HepG2 (cell line): Measurements from ENCODE around the gene FBF1. TPM values are rescaled to one million over a fixed set of nuclear protein-coding genes. Genes with fewer than 3 reads are reported as not detected.
"Not testable (repeated sequence)": the region's sequence is repeated elsewhere in the genome, so short reads cannot be mapped to it uniquely, and the experiment has no call there.

Source experiments
- ATAC-seq: fragments of 200-7000 bp; cut with Tn5 transposase; 3 replicates; pipeline ENCODE4 v1.9.1; 2020; ENCODE audit warnings: mild to moderate bottlenecking, moderate library complexity
- BruUV-seq: library from RNA; stranded (reverse); fragments of 400-500 nt; replicated peaks from 2 replicates; lab custom pipeline; 2021; lab: Mats Ljungman, UMichigan
- CTCF ChIA-PET: fragments of 300-600 bp; formaldehyde crosslinking; extraction: SDS; loops from one replicate; lab custom pipeline; 2021; ENCODE audit warnings: low total read pairs, inconsistent platforms, low intra/inter-chr PET ratio; lab: Yijun Ruan, JAX
- POLR2A ChIA-PET: fragments of 350-600 bp; sonication (Branson Sonifier 250); formaldehyde crosslinking; loops from one replicate; lab custom pipeline; 2020; ENCODE audit warnings: antibody characterized with exemption, inconsistent platforms; lab: Yijun Ruan, JAX
- DNase-seq: peaks from one replicate; pipeline ENCODE4 v3.0.0-alpha.2; 2015; ENCODE audit warnings: low spot score
- FAIRE-seq: peaks from 3 replicates; lab custom pipeline; 2011; peaks lifted over from hg19 to GRCh38; lab: Jason Lieb, UNC
- H2AFZ ChIP-seq: one replicate; pipeline ENCODE4 v1.6.1; 2011; ENCODE audit warnings: low read length, inconsistent platforms
- H3K27ac ChIP-seq: fragments of 300-600 bp; 3 replicates; pipeline ENCODE4 v1.8.0; 2011; ENCODE audit warnings: mixed run types, mild to moderate bottlenecking, mixed read lengths, low read length, inconsistent platforms; ENCODE audit not compliant: insufficient read depth; ENCODE audit errors: extremely low read length
- H3K27me3 ChIP-seq, 2 experiments: fragments of 200-600 bp in 1 of 2; 2 replicates in 1 of 2; 3 replicates in 1 of 2; pipeline versions ENCODE4 v1.6.0 to v1.8.0; 2011; ENCODE audit warnings: low read length in 2 of 2, mild to moderate bottlenecking in 2 of 2, moderate library complexity in 2 of 2, inconsistent platforms in 1 of 2; ENCODE audit not compliant: insufficient read depth in 2 of 2, control insufficient read depth in 1 of 2
- H3K36me3 ChIP-seq, 2 experiments: fragments of 200-600 bp in 1 of 2; replicated peaks in 1 of 2; 2 replicates in 1 of 2; 3 replicates in 1 of 2; pipeline versions ENCODE4 v1.5.1 to v1.8.0; 2011; ENCODE audit warnings: low read length in 2 of 2, inconsistent platforms in 1 of 2; ENCODE audit not compliant: insufficient read depth in 2 of 2, control insufficient read depth in 1 of 2
- H3K4me1 ChIP-seq: 2 replicates; pipeline ENCODE4 v1.5.1; 2012; ENCODE audit warnings: low read length, inconsistent platforms; ENCODE audit not compliant: insufficient read depth
- H3K4me2 ChIP-seq: 2 replicates; pipeline ENCODE4 v1.6.0; 2011; ENCODE audit warnings: low read depth, low read length, inconsistent platforms
- H3K4me3 ChIP-seq, 3 experiments: fragments of 200-600 bp in 1 of 3; sonication (generic), shearing (Covaris generic) in 1 of 3; replicated peaks in 1 of 3; 2 replicates each; pipeline ENCODE4 v1.5.1; 2011 to 2016; ENCODE audit warnings: low read length in 3 of 3, inconsistent platforms in 2 of 3, low read depth in 2 of 3, mild to moderate bottlenecking in 2 of 3, control low read depth in 1 of 3, mixed read lengths in 1 of 3; ENCODE audit not compliant: insufficient read depth in 1 of 3
- H3K79me2 ChIP-seq: one replicate; pipeline ENCODE4 v1.6.1; 2011; ENCODE audit warnings: low read length, inconsistent platforms; ENCODE audit not compliant: insufficient read depth
- H3K9ac ChIP-seq: 2 replicates; pipeline ENCODE4 v1.6.0; 2011; ENCODE audit warnings: mild to moderate bottlenecking, low read depth, low read length, inconsistent platforms; ENCODE audit not compliant: insufficient read depth
- H3K9me3 ChIP-seq: 2 replicates; pipeline ENCODE4 v1.5.1; 2012; ENCODE audit warnings: mild to moderate bottlenecking, low read length
- H4K20me1 ChIP-seq: 2 replicates; pipeline ENCODE4 v1.6.0; 2011; ENCODE audit warnings: inconsistent platforms, mild to moderate bottlenecking, low read length, moderate library complexity; ENCODE audit not compliant: insufficient read depth
- ADNP ChIP-seq: sonication (generic); formaldehyde crosslinking; IDR thresholded peaks from 2 replicates; pipeline ENCODE4 v1.4.0; 2020; ENCODE audit warnings: missing genetic modification reagents
- CBFB ChIP-seq: sonication (generic); formaldehyde crosslinking; IDR thresholded peaks from 2 replicates; pipeline ENCODE4 v1.4.0; 2020; ENCODE audit warnings: missing genetic modification reagents
- DNMT3B ChIP-seq: conservative IDR thresholded peaks from 2 replicates; pipeline ENCODE4 v1.6.1; 2016; ENCODE audit warnings: missing biosample characterization, control low read depth
- ETV5 ChIP-seq: IDR thresholded peaks from 2 replicates; pipeline ENCODE4 v1.6.1; 2018; ENCODE audit warnings: missing biosample characterization, missing genetic modification reagents, inconsistent platforms, borderline replicate concordance
- HNRNPUL1 ChIP-seq: fragments of 200-400 bp; formaldehyde crosslinking; IDR thresholded peaks from 2 replicates; pipeline ENCODE4 v1.6.1; 2017; ENCODE audit warnings: low read depth, mild to moderate bottlenecking, low read length, moderate library complexity
- NFYC ChIP-seq: IDR thresholded peaks from 2 replicates; pipeline ENCODE4 v1.6.1; 2016; ENCODE audit warnings: missing genetic modification reagents, missing compliant biosample characterization
- SMARCE1 ChIP-seq: fragments of 450-650 bp; IDR thresholded peaks from 2 replicates; pipeline ENCODE4 v1.6.1; 2017; ENCODE audit warnings: borderline replicate concordance
- TCF7 ChIP-seq: sonication (generic); IDR thresholded peaks from 2 replicates; pipeline ENCODE4 v1.6.1; 2016; ENCODE audit warnings: antibody characterized with exemption, low read depth
- ZNF460 ChIP-seq: sonication (generic); formaldehyde crosslinking; IDR thresholded peaks from 2 replicates; pipeline ENCODE4 v1.5.1; 2020; ENCODE audit warnings: missing genetic modification reagents, mild to moderate bottlenecking, borderline replicate concordance
- WGBS: methylation state at CpG from one replicate; pipeline ENCODE4 v1.1.6; 2017; ENCODE audit warnings: low lambda C conversion rate; 5-methylcytosine and 5-hydroxymethylcytosine counted together
- in situ Hi-C: cut with HindIII; loops from 2 replicates; pipeline ENCODE4 v1.10.0; 2017; ENCODE audit warnings: low pct_unique_long_range_greater_than_20kb; ENCODE audit not compliant: extremely low pct_ligation_motif_present
- intact Hi-C: fragments of 100-400 bp; cut with micrococcal nuclease; formaldehyde crosslinking; loops from one replicate; pipeline ENCODE4 v1.10.0; 2022; ENCODE audit not compliant: unreplicated experiment
- polyA plus RNA-seq, 8 experiments: library from polyadenylated mRNA; depleted of rRNA in 3 of 8; stranded (reverse) in 7 of 8; unstranded in 1 of 8; fragments of >200 nt; fragmentation: Illumina TruSeq in 4 of 8; extraction: Trizol in 4 of 8; gene quantifications; 2 replicates each; pipeline versions ENCODE4 v1.2.1 to v1.2.3, GENCODE V29; 2011 to 2016; ENCODE audit warnings: low read depth in 4 of 8, missing spikeins in 1 of 8, mixed read lengths in 1 of 8; ENCODE audit not compliant: insufficient read depth in 1 of 8
- total RNA-seq, 5 experiments: library from RNA; depleted of rRNA; stranded (reverse); fragments of >200 nt; fragmentation: Illumina TruSeq; extraction: Trizol; gene quantifications; 2 replicates each; pipeline ENCODE4 v1.2.3, GENCODE V29; 2016; ENCODE audit warnings: low read depth in 1 of 5
- TF ChIP-seq, protein P1 (sequence below): sonication (generic); formaldehyde crosslinking; IDR thresholded peaks from 2 replicates; pipeline ENCODE4 v1.4.0; 2020; ENCODE audit warnings: missing genetic modification reagents
- TF ChIP-seq, protein P2 (sequence below): sonication (generic); formaldehyde crosslinking; IDR thresholded peaks from 2 replicates; pipeline ENCODE4 v1.5.0; 2020; ENCODE audit warnings: mild to moderate bottlenecking, missing genetic modification reagents, moderate library complexity

FBF1 gene
- total and polyA plus RNA-seq, 2 of the 13 experiments (the other 11 are each of a cell fraction or from before 2014, with no cell fraction given), result 2.4 to 8.1 TPM

DNA sequence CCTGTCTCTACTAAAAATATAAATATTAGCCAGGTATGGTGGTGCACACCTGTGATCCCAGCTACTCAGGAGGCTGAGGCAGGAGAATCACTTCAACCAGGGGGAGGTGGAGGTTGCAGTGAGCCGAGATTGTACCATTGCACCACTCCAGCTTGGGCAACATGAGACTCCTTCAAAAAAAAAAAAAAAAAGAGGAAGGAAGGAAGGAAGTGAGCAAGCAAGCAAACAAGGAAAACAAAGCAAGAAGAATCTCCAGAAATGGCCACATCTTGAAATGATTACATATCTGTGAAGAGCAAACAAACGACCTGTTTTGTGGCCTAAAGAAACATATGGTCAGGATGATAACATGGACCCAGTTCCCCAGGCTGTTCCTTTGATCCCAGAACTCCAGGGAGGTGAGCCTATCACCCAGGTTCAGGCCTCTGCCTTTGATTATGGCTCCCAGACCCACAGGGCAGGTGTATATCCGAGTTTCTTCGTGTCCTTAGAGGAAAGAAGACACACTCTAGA lies 29.2 kb upstream of the FBF1 start (continued):
- TF ChIP-seq HNRNPUL1, result no peak
- peak; percentile 42; the same call in 1 of the 2 replicates for TF ChIP-seq ZNF460 (CRISPR knock-in tag)
- no peak for TF ChIP-seq DNMT3B (CRISPR knock-in tag)
- TF ChIP-seq NFYC (CRISPR knock-in tag), result no peak
- no peak for TF ChIP-seq CBFB (CRISPR knock-in tag)
- TF ChIP-seq SMARCE1, result no peak
- TF ChIP-seq, protein P1, sequence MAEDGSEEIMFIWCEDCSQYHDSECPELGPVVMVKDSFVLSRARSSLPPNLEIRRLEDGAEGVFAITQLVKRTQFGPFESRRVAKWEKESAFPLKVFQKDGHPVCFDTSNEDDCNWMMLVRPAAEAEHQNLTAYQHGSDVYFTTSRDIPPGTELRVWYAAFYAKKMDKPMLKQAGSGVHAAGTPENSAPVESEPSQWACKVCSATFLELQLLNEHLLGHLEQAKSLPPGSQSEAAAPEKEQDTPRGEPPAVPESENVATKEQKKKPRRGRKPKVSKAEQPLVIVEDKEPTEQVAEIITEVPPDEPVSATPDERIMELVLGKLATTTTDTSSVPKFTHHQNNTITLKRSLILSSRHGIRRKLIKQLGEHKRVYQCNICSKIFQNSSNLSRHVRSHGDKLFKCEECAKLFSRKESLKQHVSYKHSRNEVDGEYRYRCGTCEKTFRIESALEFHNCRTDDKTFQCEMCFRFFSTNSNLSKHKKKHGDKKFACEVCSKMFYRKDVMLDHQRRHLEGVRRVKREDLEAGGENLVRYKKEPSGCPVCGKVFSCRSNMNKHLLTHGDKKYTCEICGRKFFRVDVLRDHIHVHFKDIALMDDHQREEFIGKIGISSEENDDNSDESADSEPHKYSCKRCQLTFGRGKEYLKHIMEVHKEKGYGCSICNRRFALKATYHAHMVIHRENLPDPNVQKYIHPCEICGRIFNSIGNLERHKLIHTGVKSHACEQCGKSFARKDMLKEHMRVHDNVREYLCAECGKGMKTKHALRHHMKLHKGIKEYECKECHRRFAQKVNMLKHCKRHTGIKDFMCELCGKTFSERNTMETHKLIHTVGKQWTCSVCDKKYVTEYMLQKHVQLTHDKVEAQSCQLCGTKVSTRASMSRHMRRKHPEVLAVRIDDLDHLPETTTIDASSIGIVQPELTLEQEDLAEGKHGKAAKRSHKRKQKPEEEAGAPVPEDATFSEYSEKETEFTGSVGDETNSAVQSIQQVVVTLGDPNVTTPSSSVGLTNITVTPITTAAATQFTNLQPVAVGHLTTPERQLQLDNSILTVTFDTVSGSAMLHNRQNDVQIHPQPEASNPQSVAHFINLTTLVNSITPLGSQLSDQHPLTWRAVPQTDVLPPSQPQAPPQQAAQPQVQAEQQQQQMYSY, result 0 out of 2 replicates have a peak, but pooled peaks have one; percentile 21
- peak; percentile 31; the same call in 1 of the 2 replicates for TF ChIP-seq ETV5
- TF ChIP-seq TCF7, result peak; percentile 44; the same call in 1 of the 2 replicates
- TF ChIP-seq, protein P2, sequence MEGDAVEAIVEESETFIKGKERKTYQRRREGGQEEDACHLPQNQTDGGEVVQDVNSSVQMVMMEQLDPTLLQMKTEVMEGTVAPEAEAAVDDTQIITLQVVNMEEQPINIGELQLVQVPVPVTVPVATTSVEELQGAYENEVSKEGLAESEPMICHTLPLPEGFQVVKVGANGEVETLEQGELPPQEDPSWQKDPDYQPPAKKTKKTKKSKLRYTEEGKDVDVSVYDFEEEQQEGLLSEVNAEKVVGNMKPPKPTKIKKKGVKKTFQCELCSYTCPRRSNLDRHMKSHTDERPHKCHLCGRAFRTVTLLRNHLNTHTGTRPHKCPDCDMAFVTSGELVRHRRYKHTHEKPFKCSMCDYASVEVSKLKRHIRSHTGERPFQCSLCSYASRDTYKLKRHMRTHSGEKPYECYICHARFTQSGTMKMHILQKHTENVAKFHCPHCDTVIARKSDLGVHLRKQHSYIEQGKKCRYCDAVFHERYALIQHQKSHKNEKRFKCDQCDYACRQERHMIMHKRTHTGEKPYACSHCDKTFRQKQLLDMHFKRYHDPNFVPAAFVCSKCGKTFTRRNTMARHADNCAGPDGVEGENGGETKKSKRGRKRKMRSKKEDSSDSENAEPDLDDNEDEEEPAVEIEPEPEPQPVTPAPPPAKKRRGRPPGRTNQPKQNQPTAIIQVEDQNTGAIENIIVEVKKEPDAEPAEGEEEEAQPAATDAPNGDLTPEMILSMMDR, result no peak
- TF ChIP-seq ADNP, result no peak

DNA sequence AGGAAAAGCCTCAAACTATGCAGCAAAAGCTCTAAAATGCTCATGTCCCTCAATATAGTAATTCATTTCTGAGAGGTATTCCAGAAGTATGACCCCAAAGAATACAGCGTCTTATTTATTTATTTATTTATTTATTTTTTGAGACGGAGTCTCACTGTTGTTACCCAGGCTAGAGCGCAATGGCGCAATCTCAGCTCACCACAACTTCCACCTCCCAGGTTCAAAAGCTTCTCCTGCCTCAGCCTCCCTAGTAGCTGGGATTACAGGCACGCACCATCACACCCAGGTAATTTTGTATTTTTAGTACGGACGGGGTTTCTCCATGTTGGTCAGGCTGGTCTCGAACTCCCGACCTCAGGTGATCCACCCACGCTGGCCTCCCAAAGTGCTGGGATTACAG lies 28.2 kb upstream of the FBF1 start:
- ATAC-seq, H3K9ac ChIP-seq, H3K4me3 ChIP-seq, BruUV-seq, CTCF ChIA-PET, H2AFZ ChIP-seq, in situ Hi-C loops, H3K4me2 ChIP-seq, H3K27ac ChIP-seq, DNase-seq, H3K27me3 ChIP-seq, H3K9me3 ChIP-seq, intact Hi-C loops, FAIRE-seq: not testable (repeated sequence)
- POLR2A ChIA-PET, result interaction anchor here (0.9 to 1.5 kb wide), 4 partner anchors 10 to 64 kb away, joined by 3 to 7 read pairs (median 4); partner anchors contain the start of genes ACOX1 and TEN1
- H3K4me1 ChIP-seq, result peaks cover 51% of the 10 kb centered on the region
- peaks cover 44% of the 10 kb centered on the region for H4K20me1 ChIP-seq
- H3K36me3 ChIP-seq, result peaks cover 18 to 57% of the 10 kb centered on the region in 2 experiments
- 98% methylated on average over 10 of the region's 10 CpGs for WGBS
- H3K79me2 ChIP-seq, result peaks cover 75% of the 10 kb centered on the region
